GDM1 (cell line): Measurements from ENCODE around the gene ZNF853.
"Not testable (repeated sequence)": the region's sequence is repeated elsewhere in the genome, so short reads cannot be mapped to it uniquely, and the experiment has no call there.

Experiments
- DNase-seq: peaks from one replicate; lab custom pipeline; 2025; lab: John Stamatoyannopoulos, UW

ZNF853 gene

DNA sequence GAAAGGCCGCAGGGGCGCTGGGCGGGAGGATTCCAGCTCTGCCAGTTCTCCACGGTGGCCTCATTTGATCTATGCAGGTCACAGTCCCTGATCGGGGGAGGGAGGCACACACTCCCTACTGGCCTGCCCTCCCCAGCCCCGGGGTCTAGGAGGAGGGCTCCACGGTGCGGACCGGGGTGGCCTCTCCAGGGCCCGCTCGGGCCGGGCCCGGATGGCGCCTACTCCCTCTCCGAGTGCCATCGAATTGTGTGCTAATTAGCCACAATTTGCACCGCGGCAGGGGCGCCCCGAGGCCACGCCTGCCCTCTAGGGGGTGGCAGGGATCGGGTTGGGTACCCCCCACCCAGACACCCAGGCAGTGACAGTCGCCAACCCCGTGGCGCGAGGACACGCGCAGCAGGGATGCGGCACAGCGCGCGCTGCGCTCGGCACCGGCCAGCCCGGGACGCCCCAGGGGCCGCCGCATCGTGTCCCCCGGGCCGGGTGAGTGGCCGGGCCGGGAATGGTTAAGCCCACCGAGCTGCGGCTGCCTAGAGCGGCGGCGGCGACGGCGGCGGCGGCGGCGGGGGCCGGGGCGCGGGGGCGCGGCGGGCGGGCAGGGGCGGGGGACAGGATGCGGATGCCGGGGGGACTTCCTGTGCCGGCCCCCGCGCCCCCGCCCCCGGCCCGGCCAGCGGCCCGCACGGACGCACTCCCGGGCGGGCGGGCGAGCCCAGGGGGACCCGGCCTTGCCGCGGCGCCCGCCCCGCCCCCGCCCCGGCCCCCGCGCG is at the start of gene ZNF853:
TSS of gene ZNF853 (plus strand) at position 658 of the 770 bp plus-strand sequence. CDS start 565 bp downstream, outside the sequence.
- no peak for DNase-seq

DNA sequence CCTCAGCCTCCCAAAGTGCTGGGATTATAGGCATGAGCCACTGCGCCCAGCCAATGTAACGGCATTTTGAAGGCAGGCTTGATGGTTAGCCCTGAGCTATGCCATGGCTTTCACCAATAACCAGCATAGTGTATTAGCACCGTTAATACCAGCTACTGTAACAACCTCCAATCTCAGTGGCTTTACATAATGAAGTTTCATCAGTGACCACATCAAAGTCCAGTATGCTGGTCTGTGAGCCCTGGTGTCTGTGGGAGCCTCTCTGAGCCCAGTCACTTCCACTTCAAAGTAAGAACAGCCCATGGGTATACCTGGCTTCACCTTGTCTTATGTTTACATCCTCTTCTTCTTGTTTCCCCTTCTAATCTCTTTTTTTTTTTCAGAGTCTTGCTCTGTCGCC is 49.8 kb upstream of the ZNF853 start:
- DNase-seq = no peak

DNA sequence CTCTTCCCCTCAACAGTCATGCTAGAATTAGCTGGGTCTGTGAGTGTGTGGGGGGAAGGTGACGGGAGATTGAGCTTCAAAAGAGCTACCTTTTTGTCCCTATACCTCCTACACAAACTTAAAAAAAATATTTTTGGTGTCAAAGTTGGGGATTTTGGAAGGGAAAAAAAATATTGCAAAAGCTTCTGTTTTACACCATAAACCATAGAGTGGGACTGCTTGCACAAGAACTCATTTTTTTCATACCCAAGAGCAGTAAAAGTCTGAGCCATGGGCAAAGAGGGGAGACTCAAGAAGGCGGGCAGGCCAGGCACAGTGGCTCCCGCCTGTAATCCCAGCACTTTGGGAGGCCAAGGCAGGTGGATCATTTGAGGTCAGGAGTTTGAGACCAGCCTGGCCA is 47.5 kb upstream of the ZNF853 start:
- DNase-seq = no peak

DNA sequence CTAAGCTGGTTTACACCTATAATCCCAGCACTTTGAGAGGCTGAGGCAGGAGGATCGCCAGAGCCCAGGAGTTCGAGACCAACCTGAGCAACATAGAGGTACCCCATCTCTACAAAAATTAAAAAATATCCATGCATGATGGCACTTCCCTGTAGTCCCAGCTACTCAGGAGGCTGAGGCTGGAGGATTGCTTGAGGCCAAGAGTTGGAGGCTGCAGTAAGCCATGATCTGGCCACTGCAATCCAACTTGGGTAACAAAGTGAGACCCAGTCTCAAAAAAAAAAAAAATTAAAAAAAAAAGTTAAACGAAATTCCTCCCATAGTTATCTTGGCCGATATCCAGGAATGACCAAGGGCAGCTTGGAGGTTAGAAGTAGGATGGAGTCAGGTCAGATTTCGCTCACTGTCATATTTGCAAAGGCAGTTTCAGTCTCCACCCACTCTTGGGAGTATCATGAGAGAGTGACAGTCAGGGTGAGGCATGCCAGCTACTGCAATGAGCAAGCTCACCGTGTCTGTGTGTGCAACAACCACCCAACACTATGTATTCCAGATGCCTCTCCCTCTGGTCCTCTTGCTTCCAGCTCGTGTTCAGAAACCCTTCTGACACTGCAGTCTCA is 44.1 kb upstream of the ZNF853 start:
- no peak for DNase-seq

DNA sequence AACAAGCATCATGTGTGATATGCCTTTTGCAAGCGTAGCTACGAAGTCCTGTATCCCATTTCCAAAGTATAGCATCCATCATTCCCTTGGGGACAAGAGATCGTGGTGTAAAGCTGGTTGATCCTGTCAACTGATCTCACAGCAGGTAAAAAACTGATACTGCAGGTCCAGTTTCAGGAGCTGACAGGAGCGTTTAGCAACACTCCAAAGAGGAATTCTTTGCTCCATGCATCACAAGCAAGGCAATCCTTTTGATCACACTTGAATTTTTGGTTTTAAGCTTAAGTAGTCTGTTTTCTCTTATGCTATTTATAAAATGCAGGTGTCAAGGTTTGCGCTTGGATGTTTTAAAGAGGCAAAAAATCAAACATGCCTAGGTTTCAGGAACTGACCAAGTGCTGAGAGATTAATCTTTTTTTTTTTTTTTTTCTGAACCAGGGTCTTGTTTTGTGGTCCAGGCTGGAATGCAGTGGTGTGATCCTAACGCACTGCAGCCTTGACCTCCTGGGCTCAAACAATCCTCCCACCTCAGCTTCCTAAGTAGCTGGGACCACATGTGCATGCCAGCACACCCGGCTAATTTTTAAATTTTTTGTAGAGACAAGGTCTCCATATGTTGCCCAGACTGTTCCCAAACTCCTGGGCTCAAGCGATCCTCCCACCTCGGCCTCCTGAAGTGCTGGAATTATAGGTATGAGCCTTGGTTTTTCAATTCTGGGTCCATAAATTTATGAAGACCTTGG is 40.0 kb upstream of the ZNF853 start:
- no peak for DNase-seq

DNA sequence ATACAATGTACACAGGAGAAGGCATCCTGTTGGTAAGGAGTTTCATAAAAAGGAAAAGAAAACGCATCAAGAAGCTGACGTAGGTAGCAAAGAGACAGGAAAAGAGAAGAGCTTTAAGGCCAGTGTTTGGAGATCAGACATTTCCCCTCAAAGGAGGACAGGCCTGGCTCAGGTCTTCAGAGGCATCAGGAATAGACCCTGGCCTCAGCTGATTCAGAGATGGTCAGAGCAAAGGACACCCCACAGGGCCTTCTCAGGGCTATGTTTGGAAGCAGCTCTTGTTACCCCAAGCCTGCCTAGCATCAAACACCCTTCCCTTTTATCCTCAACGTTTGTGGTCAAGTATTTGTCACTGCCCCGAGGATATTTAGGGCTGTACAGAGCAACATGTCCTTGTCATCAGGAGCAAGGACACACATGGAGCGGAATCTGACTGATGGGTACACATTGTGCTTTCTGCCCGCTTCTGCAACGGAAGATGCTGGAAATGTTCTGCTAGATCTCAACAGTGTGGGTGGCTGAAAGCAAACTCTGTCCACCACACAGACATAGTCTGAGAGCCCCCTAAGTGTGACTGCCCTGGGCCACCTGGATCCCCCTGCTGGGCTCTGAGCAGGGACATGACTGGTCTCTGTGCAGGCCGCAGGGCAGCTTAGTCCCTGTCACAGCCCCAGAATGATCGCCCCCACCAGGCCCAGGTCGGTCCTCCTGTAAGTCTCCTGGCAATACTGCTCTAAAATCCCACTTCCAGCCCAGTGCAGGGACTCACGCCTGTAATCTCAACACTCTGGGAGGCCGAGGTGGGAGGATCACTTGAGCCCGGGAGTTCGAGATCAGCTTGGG is 39.2 kb upstream of the ZNF853 start:
- no peak for DNase-seq

DNA sequence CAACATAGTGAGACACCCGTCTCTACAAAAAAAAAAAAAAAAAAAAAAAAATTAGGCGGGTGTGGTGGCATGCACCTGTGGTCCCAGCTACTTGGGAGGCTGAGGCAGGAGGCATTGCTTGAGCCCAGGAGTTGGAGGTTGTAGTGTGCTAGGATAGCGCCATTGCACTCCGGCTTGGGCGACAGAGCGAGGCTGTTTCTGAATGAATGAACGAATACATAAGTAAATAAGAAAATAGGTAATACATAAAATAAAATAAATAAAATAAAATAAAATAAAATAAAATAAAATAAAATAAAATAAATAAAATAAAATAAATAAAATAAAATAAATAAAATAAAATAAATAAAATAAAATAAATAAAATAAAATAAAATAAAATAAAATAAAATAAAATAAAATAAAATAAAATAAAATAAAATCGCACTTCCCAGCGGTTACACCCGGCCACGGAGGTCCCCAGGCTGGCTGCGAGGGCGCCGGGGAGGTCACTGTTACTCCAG is 38.5 kb upstream of the ZNF853 start:
- not testable (repeated sequence) for DNase-seq

DNA sequence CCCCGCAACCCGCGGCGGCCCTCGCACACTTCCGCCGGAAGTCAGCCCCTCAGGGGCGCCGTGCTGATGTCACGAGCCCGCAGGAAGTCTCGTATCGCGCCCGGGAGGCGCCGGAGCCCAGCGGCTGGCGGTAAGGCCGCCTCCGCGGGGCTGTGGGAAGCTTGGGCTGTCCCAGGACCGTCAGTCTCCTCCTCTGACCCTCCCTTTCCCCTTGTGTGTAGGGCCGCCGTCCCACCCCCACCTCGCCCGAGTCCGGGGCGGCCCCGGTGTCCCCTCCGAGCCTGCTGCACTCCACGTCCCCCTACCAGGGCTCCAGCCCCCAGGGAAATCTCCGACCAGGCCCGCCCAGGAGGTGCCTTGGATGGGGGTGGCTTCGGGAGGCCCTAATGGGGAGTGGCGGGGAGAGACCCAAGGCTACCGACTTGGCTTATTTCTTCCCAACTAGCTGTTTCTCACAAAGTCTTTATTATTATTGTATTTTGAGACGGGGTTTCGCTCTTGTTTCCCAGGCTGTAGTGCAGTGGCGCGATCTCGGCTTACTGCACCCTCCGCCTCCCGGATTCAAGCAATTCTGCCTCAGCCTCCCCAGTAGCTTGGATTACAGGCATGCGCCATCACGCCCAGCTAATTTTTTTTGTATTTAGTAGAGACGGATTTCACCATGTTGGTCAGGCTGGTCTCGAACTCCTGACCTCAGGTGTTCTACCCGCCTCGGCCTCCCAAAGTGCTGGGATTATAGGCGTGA is 37.9 kb upstream of the ZNF853 start, which contains the start of gene ZDHHC4:
TSS of gene ZDHHC4 (plus strand) at position 86 of the 745 bp plus-strand sequence. CDS start 3,108 bp downstream, outside the sequence.
- DNase-seq = peak; percentile 88

DNA sequence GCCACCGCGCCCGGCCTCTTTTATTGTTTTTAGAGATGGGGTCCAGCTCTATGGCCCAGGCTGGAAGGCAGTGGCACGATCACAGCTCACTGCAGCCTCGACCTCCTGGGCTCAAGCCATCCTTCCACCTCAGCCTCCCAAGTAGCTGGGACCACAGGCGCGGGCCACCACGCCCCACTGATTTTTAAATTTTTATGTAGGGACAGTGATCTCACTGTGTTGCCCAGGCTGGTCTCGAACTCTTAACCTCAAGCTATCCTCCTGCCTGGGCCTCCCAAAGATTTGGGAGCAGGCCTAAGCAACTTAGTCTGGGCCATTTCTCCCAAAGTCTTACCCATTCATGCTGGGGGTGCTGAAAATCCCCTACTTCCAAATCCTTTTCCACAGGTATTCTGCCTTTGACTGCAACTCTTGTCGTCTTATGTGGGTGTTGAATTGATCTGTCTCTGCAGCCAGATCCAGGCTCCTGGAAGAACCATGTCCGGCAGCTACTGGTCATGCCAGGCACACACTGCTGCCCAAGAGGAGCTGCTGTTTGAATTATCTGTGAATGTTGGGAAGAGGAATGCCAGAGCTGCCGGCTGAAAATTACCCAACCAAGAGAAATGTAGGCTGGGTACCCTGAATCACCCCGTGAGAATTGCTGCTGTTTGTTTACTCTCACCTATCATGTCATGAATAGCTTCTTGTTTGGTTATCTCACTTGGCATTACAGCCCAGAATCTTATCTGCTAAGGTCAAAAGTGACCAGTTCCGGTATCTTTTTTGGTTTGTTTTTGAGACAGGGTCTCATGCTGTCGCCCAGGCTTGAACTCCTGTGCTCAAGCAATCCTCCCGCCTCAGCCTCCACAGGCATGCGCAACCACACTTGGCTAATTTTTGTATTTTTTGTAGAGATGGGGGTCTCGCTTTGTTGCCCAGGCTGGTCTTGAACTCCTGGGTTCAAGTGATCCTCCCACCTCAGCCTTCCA is 37.0 kb upstream of the ZNF853 start:
- no peak for DNase-seq

DNA sequence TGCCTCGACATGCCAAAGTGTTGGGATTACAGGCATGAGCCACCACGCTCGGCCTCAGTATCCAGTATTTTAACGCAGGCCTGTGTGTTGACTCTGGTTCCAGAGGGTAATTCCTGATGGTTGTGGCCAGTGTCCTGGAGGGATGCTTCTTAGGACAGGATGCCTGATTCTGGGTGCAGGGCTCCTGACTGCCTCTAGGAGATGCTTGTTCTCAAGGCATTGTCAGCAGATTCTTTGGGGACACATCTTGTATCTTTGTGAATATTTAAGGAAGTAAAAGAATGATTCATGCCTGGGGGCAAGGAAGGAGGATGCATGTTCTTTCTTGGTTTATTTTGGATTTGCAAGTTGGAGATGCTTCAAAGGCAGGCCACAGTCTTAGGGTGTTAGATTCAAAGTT is 36.0 kb upstream of the ZNF853 start:
- peak; percentile 11 for DNase-seq

DNA sequence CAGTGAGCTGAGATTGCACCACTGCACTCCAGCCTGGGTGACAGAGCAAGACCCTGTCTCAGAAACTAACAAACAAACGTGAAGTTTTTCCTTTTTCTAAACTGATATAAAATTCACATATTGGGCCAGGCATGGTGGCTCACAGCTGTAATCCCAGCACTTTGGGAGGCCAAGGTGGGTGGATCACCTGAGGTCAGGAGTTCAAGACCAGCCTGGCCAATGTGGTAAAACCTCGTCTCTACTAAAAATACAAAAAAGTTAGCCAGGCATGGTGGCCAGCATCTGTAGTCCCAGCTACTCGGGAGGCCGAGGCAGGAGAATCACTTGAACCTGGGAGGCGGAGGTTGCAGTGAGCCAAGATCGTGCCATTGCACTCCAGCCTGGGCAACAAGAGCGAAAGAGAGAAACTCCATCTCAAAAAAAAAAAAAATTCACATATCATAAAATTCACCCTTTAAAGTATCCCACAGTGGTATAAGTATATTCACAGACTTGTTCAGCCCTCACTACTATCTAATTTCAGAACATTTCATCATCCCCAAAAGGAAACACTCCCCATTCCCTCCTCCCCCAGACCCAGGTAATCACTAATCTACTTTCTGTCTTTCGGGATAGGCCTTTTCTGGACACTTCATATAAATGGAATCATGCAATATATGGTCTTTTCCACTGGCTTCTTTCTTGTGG is 29.5 kb upstream of the ZNF853 start:
- DNase-seq = not testable (repeated sequence)

DNA sequence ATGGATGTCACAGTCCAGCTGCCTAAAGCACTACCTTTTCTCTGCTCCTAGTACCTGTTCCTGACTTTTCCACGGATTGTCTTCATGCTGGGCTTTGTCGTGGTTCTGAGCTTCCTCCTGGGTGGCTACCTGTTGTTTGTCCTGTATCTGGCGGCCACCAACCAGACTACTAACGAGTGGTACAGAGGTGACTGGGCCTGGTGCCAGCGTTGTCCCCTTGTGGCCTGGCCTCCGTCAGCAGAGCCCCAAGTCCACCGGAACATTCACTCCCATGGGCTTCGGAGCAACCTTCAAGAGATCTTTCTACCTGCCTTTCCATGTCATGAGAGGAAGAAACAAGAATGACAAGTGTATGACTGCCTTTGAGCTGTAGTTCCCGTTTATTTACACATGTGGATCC is 26.8 kb upstream of the ZNF853 start:
- no peak for DNase-seq

DNA sequence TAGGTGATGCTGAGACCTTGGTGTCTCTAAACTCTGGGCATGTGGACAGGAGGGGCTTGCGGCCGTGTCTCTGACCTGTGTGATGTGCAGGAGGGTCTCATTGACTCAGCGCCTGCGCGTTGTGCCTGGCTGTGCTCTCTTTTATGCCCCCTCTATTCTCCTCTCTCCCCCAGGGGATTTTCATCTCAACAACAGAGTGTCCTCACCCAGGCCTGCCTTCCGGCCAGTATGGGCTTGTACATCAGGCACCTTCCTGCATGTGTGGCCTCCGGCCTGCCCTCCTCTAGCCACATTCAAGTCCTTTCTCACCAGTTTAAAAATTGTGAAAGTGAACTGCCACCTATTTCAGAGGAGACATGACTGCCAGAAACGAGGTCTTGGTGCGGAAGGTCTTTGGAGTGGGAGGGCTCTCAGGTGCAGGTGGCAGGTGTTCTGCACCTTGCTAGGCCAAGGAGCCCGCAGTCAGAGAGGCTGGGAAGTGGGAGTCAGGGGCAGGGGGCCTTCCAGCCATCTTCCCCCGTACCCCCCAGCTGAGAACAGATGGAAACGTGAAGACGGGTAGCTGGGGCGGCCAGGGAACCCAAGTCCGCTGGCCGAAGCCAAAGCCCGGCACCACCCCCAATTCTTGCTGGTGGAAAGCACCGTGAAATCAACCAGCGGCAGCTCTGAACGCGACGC is 26.1 kb upstream of the ZNF853 start:
- no peak for DNase-seq

DNA sequence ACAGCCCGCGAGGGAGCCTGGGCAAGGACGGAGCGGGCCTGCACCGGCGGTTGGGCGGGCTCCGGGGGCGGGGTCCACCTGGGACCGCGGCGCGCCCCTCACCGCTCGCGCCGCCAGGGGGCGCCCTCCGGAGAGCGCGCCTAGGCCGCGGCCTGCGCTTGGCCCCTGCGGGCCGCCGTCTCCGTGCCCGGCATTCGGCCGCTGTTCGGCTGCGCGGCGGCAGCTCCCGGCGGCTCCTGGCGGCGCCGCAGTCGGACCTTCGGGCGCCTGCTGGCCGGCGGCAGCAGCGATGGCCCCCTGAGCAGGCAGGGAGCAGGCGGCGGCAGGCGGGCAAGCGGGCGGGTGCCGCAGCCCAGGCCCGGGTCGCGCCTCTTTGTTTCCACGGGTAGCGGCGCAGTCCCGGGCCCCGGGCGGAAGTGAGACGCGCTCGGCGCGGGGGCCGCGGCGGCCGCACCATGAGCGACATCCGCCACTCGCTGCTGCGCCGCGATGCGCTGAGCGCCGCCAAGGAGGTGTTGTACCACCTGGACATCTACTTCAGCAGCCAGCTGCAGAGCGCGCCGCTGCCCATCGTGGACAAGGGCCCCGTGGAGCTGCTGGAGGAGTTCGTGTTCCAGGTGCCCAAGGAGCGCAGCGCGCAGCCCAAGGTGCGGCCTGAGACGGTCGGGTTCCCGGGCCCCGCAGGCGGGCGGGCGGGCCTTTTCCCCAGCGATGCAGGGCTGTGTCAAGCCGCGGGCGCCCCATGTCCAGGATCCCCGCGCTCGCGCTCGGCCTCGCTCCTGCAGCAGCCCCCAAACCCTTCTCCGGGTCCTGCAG is 25.4 kb upstream of the ZNF853 start, which contains the start of gene INTS15:
TSS of gene INTS15 (plus strand) at position 193 of the 816 bp plus-strand sequence. CDS start at position 456, 263 bp downstream.
- peak; percentile 80 for DNase-seq

DNA sequence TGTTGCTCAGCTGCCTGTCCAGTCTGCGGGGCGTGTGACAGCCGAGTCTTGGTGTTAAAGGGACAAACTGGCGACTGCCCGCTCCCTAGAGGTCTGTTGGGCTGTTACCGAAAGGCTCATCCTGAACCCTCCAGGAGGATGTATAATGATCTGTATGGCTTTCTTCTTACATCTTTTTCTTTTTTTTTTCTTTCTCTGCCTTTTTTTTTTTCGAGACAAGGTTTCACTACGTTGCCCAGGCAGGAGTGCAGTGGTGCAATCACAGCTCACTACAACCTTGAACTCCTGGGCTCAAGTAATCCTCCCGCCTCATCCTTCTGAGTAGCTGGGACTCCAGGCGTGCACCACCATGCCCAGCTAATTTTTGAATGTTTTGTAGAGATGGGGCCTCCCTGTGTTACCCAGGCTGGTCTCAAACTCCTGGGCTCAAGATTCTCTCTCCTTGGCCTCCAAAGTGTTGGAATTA is 24.7 kb upstream of the ZNF853 start:
- no peak for DNase-seq

DNA sequence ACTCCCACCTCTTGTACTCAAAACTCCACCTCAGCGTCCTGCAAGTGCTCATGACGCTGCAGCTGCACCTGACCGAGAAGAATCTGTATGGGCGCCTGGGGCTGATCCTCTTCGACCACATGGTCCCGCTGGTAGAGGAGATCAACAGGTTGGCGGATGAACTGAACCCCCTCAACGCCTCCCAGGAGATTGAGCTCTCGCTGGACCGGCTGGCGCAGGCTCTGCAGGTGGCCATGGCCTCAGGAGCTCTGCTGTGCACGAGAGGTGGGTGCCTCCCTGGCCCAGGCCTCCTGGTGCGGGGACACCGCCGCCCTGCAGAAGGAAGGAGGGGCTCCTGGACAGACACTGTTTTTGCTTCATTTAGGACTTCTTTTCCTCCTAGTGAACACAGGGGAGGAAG is 15.3 kb upstream of the ZNF853 start:
- DNase-seq = no peak

DNA sequence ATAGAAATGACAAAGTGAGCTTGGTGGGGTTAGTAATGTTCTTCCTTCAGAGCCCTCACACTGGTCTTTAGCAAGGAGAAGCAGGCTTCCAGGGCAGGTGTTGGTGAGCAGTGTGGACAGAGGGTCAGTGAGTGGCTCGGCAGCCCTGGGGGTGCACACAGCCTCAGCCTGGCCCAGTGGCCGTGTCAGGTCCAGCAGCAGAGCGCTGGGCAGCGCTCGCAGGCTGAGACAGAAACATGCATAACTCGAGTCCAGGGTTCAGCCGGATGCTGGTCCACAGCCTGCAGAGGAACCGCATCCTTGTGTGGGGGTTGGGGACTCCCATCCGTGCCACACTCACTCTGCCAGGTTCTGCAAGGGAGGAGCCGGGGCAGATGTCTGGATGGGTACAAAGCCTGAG is 11.0 kb upstream of the ZNF853 start:
- DNase-seq = no peak
